Peyer's patch (tissue), 4 donors: ENCODE data around the gene APOBEC4.

Experiments
- CTCF ChIP-seq, 6 experiments: fragments of 450-650 bp in 4 of 6; fragments of 200-600 bp in 2 of 6; sonication (generic) in 1 of 6; IDR thresholded peaks; one replicate each; pipeline ENCODE4 v1.5.1; 2017 to 2019; ENCODE audit warnings: antibody characterized with exemption in 6 of 6, mild to moderate bottlenecking in 3 of 6, moderate library complexity in 1 of 6
- POLR2A ChIP-seq, 2 donors: fragments of 450-650 bp; IDR thresholded peaks; one replicate each; pipeline ENCODE4 v1.5.1; 2017; ENCODE audit warnings: antibody characterized with exemption in 2 of 2, mild to moderate bottlenecking in 2 of 2, moderate library complexity in 2 of 2

- TF ChIP-seq CTCF (IDR thresholded peaks at IDR 0.05) (no peak), POLR2A (IDR thresholded peaks at IDR 0.05) (no peak)
Observed at GRCh38 chr1:183597656-183598347, 55.3 kb downstream of the APOBEC4 start.
